Measurements from ENCODE around the gene GPR34.
"Not testable (repeated sequence)": the region's sequence is repeated elsewhere in the genome, so short reads cannot be mapped to it uniquely, and the experiment has no call there.

The GPR34 gene

DNA sequence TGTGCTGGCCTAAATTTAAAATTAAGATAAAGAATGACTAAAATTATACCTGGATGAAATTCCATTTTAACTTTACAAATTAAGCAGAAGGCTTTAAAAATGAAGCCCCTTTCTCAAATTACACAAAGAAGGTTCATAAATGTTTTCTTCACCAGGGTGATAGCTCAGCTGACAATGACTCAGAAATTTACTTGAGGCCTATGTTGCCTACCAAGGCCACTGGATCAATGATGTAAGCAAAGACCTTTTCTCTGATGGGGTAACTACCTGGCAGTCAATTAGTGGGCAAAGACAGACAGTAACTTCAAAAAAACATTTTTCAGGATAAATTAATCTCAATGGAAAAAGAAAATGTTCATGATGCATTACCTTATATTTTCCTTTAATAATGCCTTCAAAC lies 23.9 kb upstream of the GPR34 start:
- H3K4me3 ChIP-seq (ENCODE audit: insufficient read length, low read depth) = no peak overlapping the region
- H3K9ac ChIP-seq (ENCODE audit: insufficient read length, low read depth) = no peak overlapping the region
- TF ChIP-seq SUZ12 (IDR thresholded peaks at IDR 0.05; ENCODE audit: extremely low read depth, insufficient read depth, insufficient read length) (no peak), YY1 (IDR thresholded peaks at IDR 0.05; ENCODE audit: insufficient read depth, insufficient read length) (no peak), ZNF274 (IDR thresholded peaks at IDR 0.05; ENCODE audit: low read depth, low read length) (no peak)
- DNase-seq (ENCODE audit: low read depth, low spot score) = no peak
- no peaks in the 10 kb centered on the region for H3K9me3 ChIP-seq (ENCODE audit: insufficient read depth, low read length)
- peaks cover 18% of the 10 kb centered on the region for H3K36me3 ChIP-seq (ENCODE audit: insufficient read depth, insufficient read length, low read length)
- H3K27me3 ChIP-seq (ENCODE audit: insufficient read depth, insufficient read length) = no peaks in the 10 kb centered on the region
- no peaks in the 10 kb centered on the region for H3K4me1 ChIP-seq (ENCODE audit: insufficient read depth, insufficient read length)

- no peak overlapping the region for H3K9ac ChIP-seq (ENCODE audit: insufficient read length, low read depth)
- no peaks in the 10 kb centered on the region for H3K4me1 ChIP-seq (ENCODE audit: insufficient read depth, insufficient read length)
- DNase-seq (ENCODE audit: low read depth, low spot score) = no peak
- TF ChIP-seq YY1 (IDR thresholded peaks at IDR 0.05; ENCODE audit: insufficient read depth, insufficient read length) (no peak), SUZ12 (IDR thresholded peaks at IDR 0.05; ENCODE audit: extremely low read depth, insufficient read depth, insufficient read length) (no peak)
- H3K27me3 ChIP-seq (ENCODE audit: insufficient read depth, insufficient read length) = no peaks in the 10 kb centered on the region
- H3K4me3 ChIP-seq (ENCODE audit: insufficient read length, low read depth) = no peak overlapping the region
- no peaks in the 10 kb centered on the region for H3K9me3 ChIP-seq (ENCODE audit: insufficient read depth, low read length)
- H3K36me3 ChIP-seq (ENCODE audit: insufficient read depth, insufficient read length, low read length) = peaks cover 13% of the 10 kb centered on the region
Measured at GRCh38 chrX:41665686-41666085, 23.1 kb upstream of the GPR34 start.

DNA sequence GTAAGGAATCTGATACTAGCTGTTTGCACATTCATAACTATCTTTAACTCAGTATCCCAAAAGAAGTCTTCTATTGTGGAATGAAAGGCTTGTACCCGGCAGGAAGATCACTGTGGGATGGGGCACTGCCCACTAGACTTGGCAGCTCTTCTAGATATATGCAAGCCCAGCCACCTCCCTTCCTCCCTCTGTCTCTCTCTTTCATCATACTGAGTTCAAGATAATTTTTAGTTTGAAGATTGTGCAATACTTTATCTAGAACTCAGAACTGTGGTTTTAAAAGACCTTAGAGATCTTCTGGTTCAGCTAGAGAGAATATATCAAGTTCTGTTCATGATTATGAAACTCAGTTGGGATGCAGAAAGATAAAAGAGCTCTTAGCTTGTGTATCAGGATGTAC lies 22.5 kb upstream of the GPR34 start:
- no peak for TF ChIP-seq SUZ12 (IDR thresholded peaks at IDR 0.05; ENCODE audit: extremely low read depth, insufficient read depth, insufficient read length)
- TF ChIP-seq ZNF274 (IDR thresholded peaks at IDR 0.05; ENCODE audit: low read depth, low read length) = no peak
- TF ChIP-seq YY1 (IDR thresholded peaks at IDR 0.05; ENCODE audit: insufficient read depth, insufficient read length) = no peak
- no peak overlapping the region for H3K4me3 ChIP-seq (ENCODE audit: insufficient read length, low read depth)
- H3K9me3 ChIP-seq (ENCODE audit: insufficient read depth, low read length) = no peaks in the 10 kb centered on the region
- H3K27me3 ChIP-seq (ENCODE audit: insufficient read depth, insufficient read length) = no peaks in the 10 kb centered on the region
- H3K9ac ChIP-seq (ENCODE audit: insufficient read length, low read depth) = no peak overlapping the region
- H3K36me3 ChIP-seq (ENCODE audit: insufficient read depth, insufficient read length, low read length) = peaks cover 12% of the 10 kb centered on the region
- DNase-seq (ENCODE audit: low read depth, low spot score) = no peak
- no peaks in the 10 kb centered on the region for H3K4me1 ChIP-seq (ENCODE audit: insufficient read depth, insufficient read length)

GRCh38 chrX:41667631-41668030 lies 21.1 kb upstream of the GPR34 start:
- Histone ChIP-seq H3K9me3 (ENCODE audit: insufficient read depth, low read length) (no peaks in the 10 kb centered on the region), H3K4me3 (ENCODE audit: insufficient read length, low read depth) (no peak overlapping the region), H3K9ac (ENCODE audit: insufficient read length, low read depth) (no peak overlapping the region), H3K4me1 (ENCODE audit: insufficient read depth, insufficient read length) (no peaks in the 10 kb centered on the region), H3K36me3 (ENCODE audit: insufficient read depth, insufficient read length, low read length) (peaks cover 9% of the 10 kb centered on the region), H3K27me3 (ENCODE audit: insufficient read depth, insufficient read length) (no peaks in the 10 kb centered on the region)
- TF ChIP-seq ZNF274 (IDR thresholded peaks at IDR 0.05; ENCODE audit: low read depth, low read length) (no peak), YY1 (IDR thresholded peaks at IDR 0.05; ENCODE audit: insufficient read depth, insufficient read length) (no peak), SUZ12 (IDR thresholded peaks at IDR 0.05; ENCODE audit: extremely low read depth, insufficient read depth, insufficient read length) (no peak)
- DNase-seq (ENCODE audit: low read depth, low spot score) = no peak

DNA sequence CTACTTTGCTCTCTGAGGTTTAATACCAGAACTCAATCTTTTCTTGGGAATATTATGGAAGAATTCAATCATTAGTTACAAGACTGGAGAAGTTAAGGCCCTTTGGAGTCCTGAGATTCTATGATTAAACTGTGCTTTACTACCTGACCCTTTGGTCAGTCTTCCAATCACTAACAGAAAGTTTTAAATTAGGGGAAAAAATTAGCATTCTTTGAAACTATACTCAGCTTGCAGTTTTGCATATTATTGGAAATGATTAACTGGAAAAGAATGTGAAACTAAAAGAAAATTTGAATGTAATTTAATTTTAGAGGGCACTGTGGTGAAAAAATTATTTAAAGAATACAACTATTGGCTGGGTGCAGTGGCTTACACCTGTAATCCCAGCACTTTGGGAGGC lies 18.7 kb upstream of the GPR34 start:
- H3K9ac ChIP-seq (ENCODE audit: insufficient read length, low read depth) = no peak overlapping the region

GRCh38 chrX:41671082-41671481 lies 17.7 kb upstream of the GPR34 start:
- Histone ChIP-seq H3K4me3 (ENCODE audit: insufficient read length, low read depth) (no peak overlapping the region), H3K4me1 (ENCODE audit: insufficient read depth, insufficient read length) (no peaks in the 10 kb centered on the region), H3K9me3 (ENCODE audit: insufficient read depth, low read length) (no peaks in the 10 kb centered on the region), H3K27me3 (ENCODE audit: insufficient read depth, insufficient read length) (no peaks in the 10 kb centered on the region), H3K36me3 (ENCODE audit: insufficient read depth, insufficient read length, low read length) (no peaks in the 10 kb centered on the region), H3K9ac (ENCODE audit: insufficient read length, low read depth) (no peak overlapping the region)
- DNase-seq (ENCODE audit: low read depth, low spot score) = no peak
- TF ChIP-seq YY1 (IDR thresholded peaks at IDR 0.05; ENCODE audit: insufficient read depth, insufficient read length) (no peak), SUZ12 (IDR thresholded peaks at IDR 0.05; ENCODE audit: extremely low read depth, insufficient read depth, insufficient read length) (no peak), ZNF274 (IDR thresholded peaks at IDR 0.05; ENCODE audit: low read depth, low read length) (no peak)

More for the DNA sequence above, 18.7 kb upstream of the GPR34 start:
- no peaks in the 10 kb centered on the region for H3K9me3 ChIP-seq (ENCODE audit: insufficient read depth, low read length)
- H3K27me3 ChIP-seq (ENCODE audit: insufficient read depth, insufficient read length) = no peaks in the 10 kb centered on the region
- H3K36me3 ChIP-seq (ENCODE audit: insufficient read depth, insufficient read length, low read length) = peaks cover under 1% of the 10 kb centered on the region
- TF ChIP-seq SUZ12 (IDR thresholded peaks at IDR 0.05; ENCODE audit: extremely low read depth, insufficient read depth, insufficient read length) (no peak), ZNF274 (IDR thresholded peaks at IDR 0.05; ENCODE audit: low read depth, low read length) (no peak), YY1 (IDR thresholded peaks at IDR 0.05; ENCODE audit: insufficient read depth, insufficient read length) (no peak)
- H3K4me3 ChIP-seq (ENCODE audit: insufficient read length, low read depth) = no peak overlapping the region
- no peak for DNase-seq (ENCODE audit: low read depth, low spot score)
- H3K4me1 ChIP-seq (ENCODE audit: insufficient read depth, insufficient read length) = no peaks in the 10 kb centered on the region

GRCh38 chrX:41672643-41673042 lies 16.1 kb upstream of the GPR34 start:
- H3K4me1 ChIP-seq (ENCODE audit: insufficient read depth, insufficient read length) = no peaks in the 10 kb centered on the region
- no peak overlapping the region for H3K4me3 ChIP-seq (ENCODE audit: insufficient read length, low read depth)
- no peak for DNase-seq (ENCODE audit: low read depth, low spot score)
- no peaks in the 10 kb centered on the region for H3K36me3 ChIP-seq (ENCODE audit: insufficient read depth, insufficient read length, low read length)
- no peaks in the 10 kb centered on the region for H3K27me3 ChIP-seq (ENCODE audit: insufficient read depth, insufficient read length)
- H3K9me3 ChIP-seq (ENCODE audit: insufficient read depth, low read length) = no peaks in the 10 kb centered on the region
- H3K9ac ChIP-seq (ENCODE audit: insufficient read length, low read depth) = no peak overlapping the region
- TF ChIP-seq YY1 (IDR thresholded peaks at IDR 0.05; ENCODE audit: insufficient read depth, insufficient read length) (no peak), ZNF274 (IDR thresholded peaks at IDR 0.05; ENCODE audit: low read depth, low read length) (no peak), SUZ12 (IDR thresholded peaks at IDR 0.05; ENCODE audit: extremely low read depth, insufficient read depth, insufficient read length) (no peak)

GRCh38 chrX:41676361-41676760 lies 12.4 kb upstream of the GPR34 start:
- not testable (repeated sequence) for H3K27me3 ChIP-seq (ENCODE audit: insufficient read depth, insufficient read length); H3K9ac ChIP-seq (ENCODE audit: insufficient read length, low read depth); H3K36me3 ChIP-seq (ENCODE audit: insufficient read depth, insufficient read length, low read length); DNase-seq (ENCODE audit: low read depth, low spot score); H3K9me3 ChIP-seq (ENCODE audit: insufficient read depth, low read length); H3K4me1 ChIP-seq (ENCODE audit: insufficient read depth, insufficient read length); H3K4me3 ChIP-seq (ENCODE audit: insufficient read length, low read depth)

Measured in NT2/D1 (cell line).